GM19328 (cell line): Measurements from ENCODE around the gene DNAH17.

Experiments
- ATAC-seq: cut with Tn5 transposase; IDR thresholded peaks from one replicate; pipeline ENCODE4 v1.9.1; 2021; ENCODE audit warnings: mild to moderate bottlenecking, moderate library complexity; ENCODE audit not compliant: unreplicated experiment

The DNAH17 gene

GRCh38 chr17:78607038-78607437 lies 29.8 kb upstream of the DNAH17 start:
- no peak for ATAC-seq

GRCh38 chr17:78605886-78606285 lies 28.7 kb upstream of the DNAH17 start:
- ATAC-seq: no peak

GRCh38 chr17:78605429-78605828 lies 28.2 kb upstream of the DNAH17 start:
- ATAC-seq: no peak

- no peak for ATAC-seq
Observed at GRCh38 chr17:78602246-78602645, 25.1 kb upstream of the DNAH17 start.

- no peak for ATAC-seq
Observed at GRCh38 chr17:78601577-78602190, 24.5 kb upstream of the DNAH17 start.

- no peak for ATAC-seq
Observed at GRCh38 chr17:78600181-78600721, 23.1 kb upstream of the DNAH17 start.

GRCh38 chr17:78599419-78599818 lies 22.2 kb upstream of the DNAH17 start:
- no peak for ATAC-seq

GRCh38 chr17:78598013-78598471 lies 20.8 kb upstream of the DNAH17 start:
- no peak for ATAC-seq

GRCh38 chr17:78596871-78597764 lies 19.9 kb upstream of the DNAH17 start:
- ATAC-seq: no peak

GRCh38 chr17:78595135-78595810 lies 18.1 kb upstream of the DNAH17 start:
- no peak for ATAC-seq

- ATAC-seq: no peak
Observed at GRCh38 chr17:78592991-78593329, 15.8 kb upstream of the DNAH17 start.

- ATAC-seq: no peak
Observed at GRCh38 chr17:78591263-78591671, 14.1 kb upstream of the DNAH17 start.

GRCh38 chr17:78589885-78590284 lies 12.7 kb upstream of the DNAH17 start:
- ATAC-seq: no peak

- no peak for ATAC-seq
Observed at GRCh38 chr17:78589031-78589675, 12.0 kb upstream of the DNAH17 start.

- no peak for ATAC-seq
Observed at GRCh38 chr17:78588258-78589030, 11.2 kb upstream of the DNAH17 start.

GRCh38 chr17:78585006-78585630 lies 7.9 kb upstream of the DNAH17 start:
- ATAC-seq: no peak

- ATAC-seq: no peak
Observed at GRCh38 chr17:78583091-78583490, 5.9 kb upstream of the DNAH17 start.

- ATAC-seq: no peak
Observed at GRCh38 chr17:78581304-78581703, 4.1 kb upstream of the DNAH17 start.

- ATAC-seq: no peak
Observed at GRCh38 chr17:78580277-78580804, 3.1 kb upstream of the DNAH17 start.
